GM19463 (cell line): ENCODE results near the gene DRD2.

Experiments used
- ATAC-seq: cut with Tn5 transposase; IDR thresholded peaks from one replicate; pipeline ENCODE4 v1.9.1; 2021; ENCODE audit warnings: mild to moderate bottlenecking, moderate library complexity; ENCODE audit not compliant: unreplicated experiment

DRD2 gene

GRCh38 chr11:113405724-113406478 is 69.3 kb downstream of the DRD2 start:
- ATAC-seq, result no peak

GRCh38 chr11:113404859-113405430 is 70.3 kb downstream of the DRD2 start:
- no peak for ATAC-seq

GRCh38 chr11:113401718-113402117 is 73.5 kb downstream of the DRD2 start:
- ATAC-seq, result no peak

- no peak for ATAC-seq
Observed at GRCh38 chr11:113400631-113401230, 74.5 kb downstream of the DRD2 start.

GRCh38 chr11:113398669-113399430 is 76.3 kb downstream of the DRD2 start:
- ATAC-seq, result no peak

GRCh38 chr11:113397821-113398220 is 77.4 kb downstream of the DRD2 start:
- no peak for ATAC-seq

GRCh38 chr11:113397212-113397611 is 78.0 kb downstream of the DRD2 start:
- no peak for ATAC-seq

GRCh38 chr11:113396690-113397089 is 78.5 kb downstream of the DRD2 start:
- no peak for ATAC-seq

- no peak for ATAC-seq
Observed at GRCh38 chr11:113395782-113396336, 79.3 kb downstream of the DRD2 start.

- ATAC-seq, result no peak
Observed at GRCh38 chr11:113394919-113395318, 80.3 kb downstream of the DRD2 start.

- no peak for ATAC-seq
Observed at GRCh38 chr11:113393501-113393985, 81.7 kb downstream of the DRD2 start.

- no peak for ATAC-seq
Observed at GRCh38 chr11:113392236-113392921, 82.8 kb downstream of the DRD2 start.

GRCh38 chr11:113389272-113389671 is 85.9 kb downstream of the DRD2 start:
- ATAC-seq, result no peak

- no peak for ATAC-seq
Observed at GRCh38 chr11:113387605-113388211, 87.5 kb downstream of the DRD2 start, which contains the start of gene ANKK1. Gene ANKK1, plus strand, starts transcription at chr11:113387779. Its CDS starts 106 bp downstream, at chr11:113387885.

GRCh38 chr11:113386866-113387265 is 88.3 kb downstream of the DRD2 start:
- no peak for ATAC-seq

GRCh38 chr11:113385749-113386148 is 89.4 kb downstream of the DRD2 start:
- ATAC-seq, result no peak

- no peak for ATAC-seq
Observed at GRCh38 chr11:113384551-113384950, 90.6 kb downstream of the DRD2 start.

GRCh38 chr11:113382121-113382520 is 93.1 kb downstream of the DRD2 start:
- ATAC-seq, result no peak

GRCh38 chr11:113378692-113379091 is 96.5 kb downstream of the DRD2 start:
- ATAC-seq, result no peak
